Measurements from ENCODE around the gene PPP1R3F. TPM values are rescaled to one million over a fixed set of nuclear protein-coding genes. Genes with fewer than 3 reads are reported as not detected.
"Not testable (repeated sequence)": the region's sequence is repeated elsewhere in the genome, so short reads cannot be mapped to it uniquely, and the experiment has no call there.

PPP1R3F gene
- total RNA-seq, 1 donor from 2014 or later = 3.7 TPM

- not testable (repeated sequence) for DNase-seq
Measured at GRCh38 chrX:49322266-49322665, 52.7 kb downstream of the PPP1R3F start.

GRCh38 chrX:49323735-49324134 is 54.1 kb downstream of the PPP1R3F start:
- not testable (repeated sequence) for DNase-seq

GRCh38 chrX:49330421-49330820 is 60.8 kb downstream of the PPP1R3F start:
- not testable (repeated sequence) for DNase-seq

GRCh38 chrX:49331282-49331681 is 61.7 kb downstream of the PPP1R3F start, which contains the start of gene GAGE13:
Gene GAGE13 (plus strand): TSS chrX:49331582. CDS start chrX:49332738, 1,156 bp downstream.
- not testable (repeated sequence) for DNase-seq

- DNase-seq = not testable (repeated sequence)
Measured at GRCh38 chrX:49331841-49332240, 62.2 kb downstream of the PPP1R3F start.

Other genes starting within 250 kb of the PPP1R3F start
- gene TFE3, start 226.4 kb upstream of the PPP1R3F start, total RNA-seq = 22.8 and 32.2 TPM in 2 replicates
- gene CCDC120, start 210.8 kb upstream of the PPP1R3F start, total RNA-seq = 0.85 and 1.4 TPM in 2 replicates
- gene PRAF2, start 195.8 kb upstream of the PPP1R3F start, total RNA-seq = 2.7 and 5.5 TPM in 2 replicates
- 26.2 and 27.9 TPM in 2 replicates for gene WDR45, start 189.9 kb upstream of the PPP1R3F start, total RNA-seq
- 24.5 and 27.2 TPM in 2 replicates for gene GPKOW, start 146.1 kb upstream of the PPP1R3F start, total RNA-seq
- gene MAGIX, start 107.0 kb upstream of the PPP1R3F start, total RNA-seq = 0.68 and 0.84 TPM in 2 replicates
- gene PLP2, start 97.9 kb upstream of the PPP1R3F start, total RNA-seq = 2.6 and 13.1 TPM in 2 replicates
- gene PRICKLE3, start 83.4 kb upstream of the PPP1R3F start, total RNA-seq = 9.4 and 9.7 TPM in 2 replicates
- 0.14 and 0.34 TPM in 2 replicates for gene SYP, start 69.6 kb upstream of the PPP1R3F start, total RNA-seq
- gene CACNA1F, start 36.5 kb upstream of the PPP1R3F start, total RNA-seq = under 0.01 and 0.05 TPM in 2 replicates
- gene CCDC22, start 34.3 kb upstream of the PPP1R3F start, total RNA-seq = 9.7 and 12.2 TPM in 2 replicates
- gene FOXP3, start 5.1 kb upstream of the PPP1R3F start, total RNA-seq = 0.17 TPM in 1 of 2 replicates, not detected in the other
- gene GAGE10, start 33.9 kb downstream of the PPP1R3F start, total RNA-seq = not detected in 2 replicates
- not detected in 2 replicates for gene GAGE12J, start 52.2 kb downstream of the PPP1R3F start, total RNA-seq
- not detected in 2 replicates for gene GAGE13, start 61.8 kb downstream of the PPP1R3F start, total RNA-seq

Data from dermis blood vessel endothelial cell (primary cell).